ENCODE measurements around the gene CASP7.

DNA sequence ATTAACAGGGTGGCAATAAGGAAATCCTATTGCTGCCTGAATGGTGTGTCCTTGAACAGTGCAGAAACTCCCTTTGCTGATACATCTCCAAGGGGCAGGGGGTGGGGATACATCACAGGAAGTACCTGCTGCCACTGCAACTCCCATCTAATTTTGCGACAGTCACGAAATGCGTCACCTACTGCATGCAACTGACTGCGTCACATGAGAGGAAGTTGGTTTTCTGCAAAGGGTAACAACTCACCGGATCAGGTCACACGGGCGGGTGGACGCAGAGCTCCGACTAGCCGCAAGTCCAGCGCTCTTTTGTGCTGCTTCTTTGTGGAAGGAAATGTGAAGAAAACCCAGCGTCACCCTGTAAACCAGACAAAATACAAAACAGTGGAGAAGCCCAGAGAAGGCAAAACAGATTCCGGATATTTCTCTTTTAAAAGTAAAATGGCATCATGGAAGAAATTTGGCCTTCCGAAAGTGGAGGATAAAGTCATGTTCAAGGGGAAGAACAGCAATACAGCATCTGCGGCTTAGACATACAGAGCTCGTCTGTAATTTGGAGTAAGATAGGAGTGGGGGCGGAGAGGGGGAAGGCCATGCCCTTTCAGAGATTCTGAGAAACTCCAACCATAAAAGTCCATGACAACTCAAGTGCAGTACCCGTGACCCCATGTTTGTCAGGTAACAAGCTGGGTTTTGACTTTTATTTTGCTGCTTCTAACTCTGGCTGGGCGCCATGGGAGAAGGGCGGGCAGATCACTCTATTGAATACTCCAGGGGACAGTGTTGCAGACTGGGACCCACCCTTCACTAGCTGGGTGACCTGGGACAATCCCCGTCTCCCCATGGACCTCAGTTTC is 39.5 kb downstream of the CASP7 start:
- no peak for TF ChIP-seq POLR2AphosphoS5 (IDR thresholded peaks at IDR 0.05)
- TF ChIP-seq, protein P1, sequence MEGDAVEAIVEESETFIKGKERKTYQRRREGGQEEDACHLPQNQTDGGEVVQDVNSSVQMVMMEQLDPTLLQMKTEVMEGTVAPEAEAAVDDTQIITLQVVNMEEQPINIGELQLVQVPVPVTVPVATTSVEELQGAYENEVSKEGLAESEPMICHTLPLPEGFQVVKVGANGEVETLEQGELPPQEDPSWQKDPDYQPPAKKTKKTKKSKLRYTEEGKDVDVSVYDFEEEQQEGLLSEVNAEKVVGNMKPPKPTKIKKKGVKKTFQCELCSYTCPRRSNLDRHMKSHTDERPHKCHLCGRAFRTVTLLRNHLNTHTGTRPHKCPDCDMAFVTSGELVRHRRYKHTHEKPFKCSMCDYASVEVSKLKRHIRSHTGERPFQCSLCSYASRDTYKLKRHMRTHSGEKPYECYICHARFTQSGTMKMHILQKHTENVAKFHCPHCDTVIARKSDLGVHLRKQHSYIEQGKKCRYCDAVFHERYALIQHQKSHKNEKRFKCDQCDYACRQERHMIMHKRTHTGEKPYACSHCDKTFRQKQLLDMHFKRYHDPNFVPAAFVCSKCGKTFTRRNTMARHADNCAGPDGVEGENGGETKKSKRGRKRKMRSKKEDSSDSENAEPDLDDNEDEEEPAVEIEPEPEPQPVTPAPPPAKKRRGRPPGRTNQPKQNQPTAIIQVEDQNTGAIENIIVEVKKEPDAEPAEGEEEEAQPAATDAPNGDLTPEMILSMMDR (IDR thresholded peaks at IDR 0.05) = no peak
- no peak for TF ChIP-seq POLR2A (IDR thresholded peaks at IDR 0.05)
- TF ChIP-seq EP300 (IDR thresholded peaks at IDR 0.05) = no peak

All from gastroesophageal sphincter (tissue), 3 donors.